ENCODE results near the gene UNC79.

Gene UNC79

DNA sequence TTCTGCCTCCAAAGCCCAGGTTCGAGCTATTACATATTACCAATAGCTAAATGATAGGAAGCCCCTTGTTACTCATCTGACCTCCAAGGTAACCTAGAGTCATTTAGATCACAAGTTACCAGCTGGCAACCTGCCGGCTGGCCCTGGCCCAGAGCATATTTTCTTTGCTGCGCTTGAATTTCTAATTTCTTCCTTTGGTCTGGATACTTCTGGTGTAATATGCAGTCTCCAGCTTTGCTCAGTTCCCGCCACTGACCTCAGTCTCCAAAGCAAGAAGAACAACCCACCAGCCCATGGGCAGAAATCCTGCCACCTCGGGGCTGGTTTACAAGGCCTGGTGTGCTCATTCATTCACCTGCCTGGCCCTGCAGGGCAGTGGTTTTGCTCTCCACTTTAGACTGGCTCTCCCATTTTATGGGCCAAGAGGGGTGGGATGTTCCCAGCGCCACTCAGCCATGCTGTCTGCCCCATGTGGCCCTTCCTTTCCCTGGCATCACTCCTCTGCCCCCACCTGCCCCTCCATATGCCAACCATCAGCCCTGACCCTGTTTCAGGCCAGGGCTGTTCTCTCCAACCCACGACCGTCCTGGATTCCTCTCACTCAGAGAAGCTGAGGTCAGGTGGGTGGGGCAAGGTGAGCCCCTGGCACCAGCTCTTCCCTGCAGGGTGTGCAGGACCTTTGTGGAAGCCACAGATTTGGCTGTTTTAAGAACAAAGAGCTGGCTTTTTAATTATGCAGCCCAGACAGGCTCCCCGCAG is 281.5 kb downstream of the UNC79 start:
- peak; percentile 96 for DNase-seq

GRCh38 chr14:93712838-93713724 is 282.3 kb downstream of the UNC79 start:
- peak; percentile 83 for DNase-seq

DNA sequence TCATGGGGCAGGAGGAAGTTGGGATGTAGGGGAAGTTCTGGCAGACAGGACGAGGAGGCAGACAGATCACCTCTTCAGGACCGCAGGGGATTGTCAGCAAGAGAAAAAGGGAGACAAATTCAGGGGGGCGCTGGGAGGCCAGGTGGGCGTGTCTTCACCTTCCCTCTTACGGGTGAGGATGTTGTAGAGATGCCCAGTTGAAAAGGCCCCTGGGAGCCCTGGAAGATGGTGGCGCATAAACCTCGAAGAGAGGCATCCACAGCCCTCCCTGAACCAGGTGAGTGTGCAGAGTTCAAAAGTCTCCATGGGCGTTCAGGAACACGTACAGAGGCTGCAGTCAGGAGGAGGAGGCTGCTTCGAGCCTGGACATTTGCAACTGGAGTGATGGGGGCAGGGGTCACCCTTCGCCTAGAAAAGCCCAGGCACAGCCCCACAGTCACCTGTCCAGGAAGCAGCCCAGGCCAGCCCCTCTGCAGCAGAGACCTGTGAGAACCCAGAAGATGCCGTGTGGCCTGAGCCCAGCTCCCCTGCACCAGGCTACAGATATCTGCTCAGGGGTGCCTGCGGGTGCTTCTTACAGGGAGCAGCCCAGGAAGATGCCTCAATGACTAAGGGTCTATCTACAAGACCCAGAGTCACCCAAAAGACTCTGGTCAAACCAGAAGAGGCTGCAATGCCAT is 283.1 kb downstream of the UNC79 start:
- DNase-seq, result peak; percentile 33

DNA sequence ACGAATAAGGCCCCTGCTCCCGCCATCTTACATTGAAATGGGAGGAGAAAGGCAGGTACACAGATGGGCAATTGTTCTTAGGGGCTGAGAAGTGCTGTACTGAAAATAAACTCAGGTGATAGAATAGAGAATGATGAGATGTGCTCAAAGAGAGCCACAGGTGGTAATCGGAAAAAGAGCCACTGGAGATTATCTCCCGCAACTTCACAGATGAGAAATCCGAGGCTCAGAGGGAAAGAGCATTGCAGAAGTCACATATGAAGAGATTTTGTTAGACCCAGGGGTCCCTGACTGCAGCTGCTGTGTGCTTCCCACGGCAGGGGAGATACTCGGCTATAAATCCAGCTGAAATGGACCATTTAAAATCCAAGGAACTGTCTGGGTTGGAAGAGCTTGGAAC is 283.9 kb downstream of the UNC79 start:
- DNase-seq, result peak; percentile 61

DNA sequence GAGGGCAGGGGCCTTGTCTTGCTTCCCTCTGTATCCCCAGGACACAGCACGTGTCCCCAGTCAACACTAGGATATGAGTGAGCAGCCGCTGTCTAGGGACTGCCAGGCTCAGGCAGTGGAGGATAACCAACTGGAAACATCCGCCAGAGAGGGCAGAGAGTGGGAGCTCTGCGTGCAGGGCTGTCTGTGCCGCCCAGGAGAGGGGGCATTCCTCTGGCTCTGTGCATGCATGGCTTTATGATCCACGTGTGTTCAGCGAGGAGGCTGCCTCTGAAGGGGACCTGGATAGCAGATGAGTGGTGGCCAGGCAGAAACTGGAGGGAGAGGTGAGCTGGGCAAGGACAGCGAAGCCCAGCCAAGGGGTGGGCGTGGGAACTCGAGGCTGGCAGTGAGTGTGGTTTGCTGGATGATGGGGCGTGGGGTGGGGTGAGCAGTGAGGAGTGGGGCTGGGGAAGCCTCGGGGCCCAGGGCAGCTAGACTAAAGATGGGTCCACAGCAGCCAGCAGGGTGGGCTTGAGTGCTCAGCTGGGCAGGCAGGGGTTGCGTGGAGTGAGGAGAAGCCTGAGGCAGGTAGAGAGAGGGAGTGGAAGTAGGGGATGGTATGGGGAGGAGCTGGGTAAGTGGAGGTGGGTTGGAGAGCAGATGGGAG is 284.7 kb downstream of the UNC79 start:
- peak; percentile 31 for DNase-seq

GRCh38 chr14:93716002-93716745 is 285.4 kb downstream of the UNC79 start:
- peak; percentile 25 for DNase-seq

GRCh38 chr14:93716746-93717667 is 286.3 kb downstream of the UNC79 start:
- no peak for DNase-seq

DNA sequence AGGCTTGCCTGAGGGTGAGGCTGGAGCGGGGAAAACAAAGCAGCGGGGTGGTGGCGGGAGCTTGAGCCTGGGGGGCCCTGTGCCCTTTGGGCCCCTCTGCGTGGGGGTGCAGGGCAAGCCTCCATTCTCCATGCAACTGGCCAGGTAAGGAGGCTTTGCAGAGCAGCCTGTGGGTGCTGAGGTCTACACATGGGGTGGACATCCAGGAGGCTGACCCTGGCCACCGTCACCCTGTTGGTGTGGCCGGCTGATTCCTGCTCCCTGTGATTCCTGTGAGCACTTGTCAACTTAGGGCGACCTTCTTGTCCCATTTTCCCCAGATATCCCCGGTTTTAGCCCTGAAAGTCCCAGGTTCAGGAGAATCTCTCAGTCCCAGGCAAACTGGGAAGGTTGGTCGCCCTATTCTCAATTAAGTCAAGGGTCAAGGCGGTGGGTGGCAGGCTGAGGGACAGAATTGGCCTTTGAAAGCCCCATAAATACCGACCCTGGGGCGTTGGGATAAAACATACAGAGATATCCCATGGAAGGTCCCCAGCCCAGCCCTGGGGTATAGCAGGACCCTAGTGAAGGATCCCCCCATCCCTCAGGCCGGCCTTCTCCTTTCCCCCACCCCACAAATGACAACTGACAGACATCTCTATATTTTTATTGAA is 287.1 kb downstream of the UNC79 start:
- DNase-seq, result no peak

DNA sequence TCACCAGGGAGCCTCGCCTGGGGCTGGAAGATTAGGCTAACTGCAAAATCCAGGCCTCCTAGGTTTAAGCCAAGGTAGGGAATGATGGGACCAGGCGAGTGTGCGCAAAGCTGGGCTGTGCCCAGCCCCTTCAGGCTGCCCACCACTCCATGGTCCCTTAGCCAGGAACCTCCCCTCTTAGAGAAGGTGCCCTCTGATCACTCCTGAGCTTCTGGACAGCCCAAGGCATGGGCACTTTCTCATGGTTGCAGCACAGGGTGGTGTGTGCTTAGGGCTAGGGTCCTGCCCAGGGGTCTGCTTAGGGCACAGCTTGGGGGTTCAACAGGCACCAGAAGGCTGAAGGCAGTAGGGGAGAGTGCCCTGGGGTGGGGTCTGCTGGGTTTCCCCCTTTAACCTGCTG is 288.5 kb downstream of the UNC79 start:
- DNase-seq, result no peak

- no peak for DNase-seq
Measured at GRCh38 chr14:93720076-93720815, 289.5 kb downstream of the UNC79 start.

DNA sequence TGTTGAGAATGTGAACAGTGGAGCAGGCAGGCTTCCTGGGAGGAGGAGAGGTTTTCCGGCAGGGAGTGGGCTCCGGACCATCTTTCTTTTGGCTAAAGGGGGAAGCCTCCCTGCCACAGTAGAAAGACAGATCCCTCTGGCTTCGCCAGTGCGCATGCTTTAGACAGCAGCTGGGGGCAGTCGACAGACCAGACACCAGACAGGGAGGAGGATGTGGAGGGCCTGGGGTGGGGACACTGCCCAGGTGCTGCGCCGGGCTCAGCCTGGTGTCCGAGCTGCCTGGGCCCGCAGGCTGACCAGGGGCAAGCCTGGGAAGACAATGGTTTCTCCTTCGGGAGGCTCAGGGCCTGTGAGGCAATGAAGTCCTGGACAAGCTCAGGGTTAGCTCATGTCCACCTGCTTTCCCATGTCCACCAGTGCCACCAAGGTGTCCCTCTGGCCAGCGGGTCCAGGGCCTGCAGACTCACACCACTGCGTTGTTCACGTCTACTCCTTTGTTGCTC is 290.3 kb downstream of the UNC79 start:
- DNase-seq, result no peak

- DNase-seq, result no peak
Measured at GRCh38 chr14:93723001-93723400, 292.3 kb downstream of the UNC79 start.

- no peak for DNase-seq
Measured at GRCh38 chr14:93725002-93725582, 294.4 kb downstream of the UNC79 start.

GRCh38 chr14:93725993-93726392 is 295.3 kb downstream of the UNC79 start:
- DNase-seq, result no peak

GRCh38 chr14:93727039-93727740 is 296.5 kb downstream of the UNC79 start:
- DNase-seq, result no peak

DNA sequence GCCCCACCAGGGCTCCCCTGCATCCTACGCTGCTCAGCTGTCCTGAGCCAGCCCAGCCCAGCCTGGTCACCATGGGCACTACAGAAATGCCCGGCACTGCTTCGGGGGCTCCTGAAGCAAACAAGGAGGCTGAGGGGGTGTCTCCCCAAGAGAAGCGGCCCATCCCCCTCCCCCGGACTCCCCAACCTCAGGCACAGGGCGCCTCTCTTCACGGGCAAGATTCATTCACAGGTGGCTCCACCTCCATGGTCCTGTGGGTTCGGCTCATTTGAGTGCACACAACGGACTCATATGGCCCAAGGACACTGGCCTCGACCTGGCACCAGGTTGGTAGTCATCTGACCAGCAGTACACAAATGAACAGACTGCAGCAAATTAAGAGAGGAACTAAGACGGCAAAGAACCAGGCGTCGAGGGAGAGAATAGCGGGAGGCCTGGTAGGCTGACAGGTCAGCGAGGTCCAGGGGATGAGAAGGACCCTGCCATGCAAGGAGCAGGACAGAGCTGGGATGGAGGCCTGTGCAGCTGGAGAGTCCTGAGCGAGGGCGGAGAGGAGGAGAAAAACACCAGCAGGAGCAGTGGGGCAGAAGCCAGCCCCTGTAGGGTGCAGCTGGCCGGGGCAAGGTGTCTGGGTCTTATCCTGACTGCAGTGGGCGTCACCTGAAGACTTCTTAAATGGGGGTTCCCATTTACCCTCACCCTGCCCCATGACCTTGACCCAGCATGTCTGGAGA is 297.3 kb downstream of the UNC79 start:
- no peak for DNase-seq

DNA sequence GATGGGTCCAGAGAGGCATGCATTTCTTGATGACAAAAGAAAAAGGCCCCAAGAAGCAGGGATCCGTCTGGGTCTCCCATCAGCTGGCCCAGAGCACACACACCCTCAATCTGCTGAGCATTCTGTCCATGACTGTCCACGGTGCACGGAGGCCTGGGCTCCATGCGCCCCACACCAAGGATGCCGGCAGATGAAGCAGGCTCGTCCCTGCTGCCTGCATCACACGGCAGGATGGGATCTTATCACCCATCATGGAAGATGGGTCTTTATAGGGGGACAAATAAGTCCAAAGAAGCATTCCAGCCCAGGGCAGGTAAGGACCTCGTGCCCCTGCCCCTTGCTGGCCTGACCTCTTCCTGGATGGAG is 297.9 kb downstream of the UNC79 start:
- no peak for DNase-seq

- DNase-seq, result no peak
Measured at GRCh38 chr14:93729993-93730392, 299.3 kb downstream of the UNC79 start.

Data from NCI-H69 (cell line).